ENCODE results near the gene TTC33. TPM values are rescaled to one million over a fixed set of nuclear protein-coding genes. Genes with fewer than 3 reads are reported as not detected.

Gene TTC33
- polyA plus RNA-seq, 1 of the 3 experiments (the other 2 are of a cell fraction): 2.2 TPM

DNA sequence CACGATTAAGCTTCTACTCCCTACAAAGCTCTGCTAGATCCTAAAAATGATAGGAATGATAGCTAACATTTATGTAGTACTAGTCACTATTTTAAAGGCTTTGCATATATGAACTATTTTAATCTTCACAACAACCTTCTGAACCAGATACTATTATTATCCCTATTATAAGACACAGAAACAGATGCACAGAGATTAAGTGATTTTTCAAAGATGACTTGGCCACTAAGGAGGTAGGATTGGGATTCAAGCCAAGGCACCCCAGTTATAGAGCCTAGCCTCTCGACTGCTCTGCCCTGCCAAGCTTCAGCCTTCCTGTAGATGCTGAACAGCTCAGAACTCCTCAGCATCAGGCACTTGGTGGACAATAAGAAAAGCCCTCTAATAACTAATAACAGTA, 277.0 kb downstream of the TTC33 start:
- H2AFZ ChIP-seq (ENCODE audit: low read depth): no peak overlapping the region
- no peak overlapping the region for H3K4me3 ChIP-seq (ENCODE audit: low read depth in 2 of 2, low read length in 1 of 2)
- H3K36me3 ChIP-seq (replicated peaks in 1 of 2; ENCODE audit: control insufficient read depth in 1 of 2, insufficient read depth in 2 of 2, low read length in 1 of 2): no peaks in the 10 kb centered on the region
- H4K20me1 ChIP-seq (ENCODE audit: insufficient read depth): no peaks in the 10 kb centered on the region
- no peaks in the 10 kb centered on the region; the same call in 1 of the 2 replicates for H3K27me3 ChIP-seq (ENCODE audit: insufficient read depth)
- H3K4me2 ChIP-seq: no peak overlapping the region
- H3F3A ChIP-seq (replicated peaks; ENCODE audit: insufficient read depth): peaks cover 8% of the 10 kb centered on the region
- no peak for DNase-seq
- no peaks in the 10 kb centered on the region for H3K9me2 ChIP-seq
- POLR2A ChIA-PET: no interaction called here
- CTCF ChIA-PET: no interaction called here
- no peaks in the 10 kb centered on the region for H3K4me1 ChIP-seq (ENCODE audit: control insufficient read depth in 1 of 2, insufficient read depth in 2 of 2, low read depth in 1 of 2, low read length in 1 of 2)
- WGBS (ENCODE audit: low lambda C conversion rate): 9% methylated on average over 2 of the region's 2 CpGs
- H3K9ac ChIP-seq: no peak overlapping the region
- no peak for TF ChIP-seq EZH2phosphoT487 (IDR thresholded peaks at IDR 0.05; ENCODE audit: borderline replicate concordance, low read depth)
- TF ChIP-seq RFX5 (IDR thresholded peaks at IDR 0.05; ENCODE audit: low read length): no peak
- no peak for TF ChIP-seq EP300 (IDR thresholded peaks at IDR 0.05; ENCODE audit: borderline replicate concordance in 1 of 2, low read depth in 1 of 2, low read length in 1 of 2)
- no peak for TF ChIP-seq SMC3 (IDR thresholded peaks at IDR 0.05; ENCODE audit: low read depth, low read length)
- no peak for TF ChIP-seq JUND (IDR thresholded peaks at IDR 0.05)
- no peak for TF ChIP-seq REST (IDR thresholded peaks at IDR 0.05; ENCODE audit: low read depth, low read length)
- no peak for TF ChIP-seq RAD21 (IDR thresholded peaks at IDR 0.05; ENCODE audit: low read length)
- no peak for TF ChIP-seq IRF3 (IDR thresholded peaks at IDR 0.05; ENCODE audit: low read depth, low read length)
- TF ChIP-seq, protein P1, sequence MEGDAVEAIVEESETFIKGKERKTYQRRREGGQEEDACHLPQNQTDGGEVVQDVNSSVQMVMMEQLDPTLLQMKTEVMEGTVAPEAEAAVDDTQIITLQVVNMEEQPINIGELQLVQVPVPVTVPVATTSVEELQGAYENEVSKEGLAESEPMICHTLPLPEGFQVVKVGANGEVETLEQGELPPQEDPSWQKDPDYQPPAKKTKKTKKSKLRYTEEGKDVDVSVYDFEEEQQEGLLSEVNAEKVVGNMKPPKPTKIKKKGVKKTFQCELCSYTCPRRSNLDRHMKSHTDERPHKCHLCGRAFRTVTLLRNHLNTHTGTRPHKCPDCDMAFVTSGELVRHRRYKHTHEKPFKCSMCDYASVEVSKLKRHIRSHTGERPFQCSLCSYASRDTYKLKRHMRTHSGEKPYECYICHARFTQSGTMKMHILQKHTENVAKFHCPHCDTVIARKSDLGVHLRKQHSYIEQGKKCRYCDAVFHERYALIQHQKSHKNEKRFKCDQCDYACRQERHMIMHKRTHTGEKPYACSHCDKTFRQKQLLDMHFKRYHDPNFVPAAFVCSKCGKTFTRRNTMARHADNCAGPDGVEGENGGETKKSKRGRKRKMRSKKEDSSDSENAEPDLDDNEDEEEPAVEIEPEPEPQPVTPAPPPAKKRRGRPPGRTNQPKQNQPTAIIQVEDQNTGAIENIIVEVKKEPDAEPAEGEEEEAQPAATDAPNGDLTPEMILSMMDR (IDR thresholded peaks at IDR 0.05): no peak
- TF ChIP-seq, protein P2, sequence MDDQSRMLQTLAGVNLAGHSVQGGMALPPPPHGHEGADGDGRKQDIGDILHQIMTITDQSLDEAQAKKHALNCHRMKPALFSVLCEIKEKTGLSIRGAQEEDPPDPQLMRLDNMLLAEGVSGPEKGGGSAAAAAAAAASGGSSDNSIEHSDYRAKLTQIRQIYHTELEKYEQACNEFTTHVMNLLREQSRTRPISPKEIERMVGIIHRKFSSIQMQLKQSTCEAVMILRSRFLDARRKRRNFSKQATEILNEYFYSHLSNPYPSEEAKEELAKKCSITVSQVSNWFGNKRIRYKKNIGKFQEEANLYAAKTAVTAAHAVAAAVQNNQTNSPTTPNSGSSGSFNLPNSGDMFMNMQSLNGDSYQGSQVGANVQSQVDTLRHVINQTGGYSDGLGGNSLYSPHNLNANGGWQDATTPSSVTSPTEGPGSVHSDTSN (IDR thresholded peaks at IDR 0.05): no peak
- TF ChIP-seq POLR2AphosphoS5 (IDR thresholded peaks at IDR 0.05; ENCODE audit: low read depth, low read length): no peak
- TF ChIP-seq GATA2 (CRISPR knock-in tag; IDR thresholded peaks at IDR 0.05): no peak
- no peak for TF ChIP-seq YY1 (IDR thresholded peaks at IDR 0.05; ENCODE audit: low read depth)
- TF ChIP-seq RXRA (IDR thresholded peaks at IDR 0.05; ENCODE audit: borderline replicate concordance, low read depth): no peak
- TF ChIP-seq CHD2 (IDR thresholded peaks at IDR 0.05; ENCODE audit: low read length, partially characterized antibody): no peak
- no peak for TF ChIP-seq FOSL2 (IDR thresholded peaks at IDR 0.05; ENCODE audit: borderline replicate concordance, low read depth)
- no peaks in the 10 kb centered on the region for H3K79me2 ChIP-seq (ENCODE audit: insufficient read depth)
- no peak overlapping the region for H3K27ac ChIP-seq (ENCODE audit: low read depth in 2 of 2, low read length in 1 of 2)
- no peaks in the 10 kb centered on the region for H3K9me3 ChIP-seq

Measured in SK-N-SH (cell line).